Measurements from ENCODE around the gene BATF. TPM values are rescaled to one million over a fixed set of nuclear protein-coding genes. Genes with fewer than 3 reads are reported as not detected.

The BATF gene
- total and polyA plus RNA-seq, 2 of the 8 experiments (the other 6 are each of a cell fraction or from before 2014, with no cell fraction given), result not detected

DNA sequence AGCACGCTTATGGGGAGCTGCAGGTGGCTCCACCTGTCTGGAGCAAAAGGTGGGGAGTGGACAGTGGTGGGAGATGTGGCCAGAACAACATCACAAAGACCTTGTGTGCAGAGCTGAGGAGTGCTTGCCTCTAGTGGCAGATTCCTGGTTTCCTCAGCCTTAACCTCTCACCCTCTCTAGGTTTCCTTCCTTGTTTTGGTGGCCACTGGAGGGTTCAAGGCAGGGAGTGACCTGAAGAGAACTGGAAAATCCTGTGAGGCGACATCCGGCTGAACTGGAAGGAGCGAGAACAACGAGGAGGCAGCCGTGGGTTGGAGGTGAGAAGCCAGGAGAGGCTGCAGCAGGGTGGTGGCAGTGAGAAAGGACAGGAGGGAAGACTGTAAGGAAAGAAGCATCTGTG lies 49.8 kb downstream of the BATF start:
- Histone ChIP-seq H3K4me3 (ENCODE audit: extremely low read depth in 1 of 4, insufficient read depth in 2 of 4, low read depth in 3 of 4, low read length in 4 of 4) (no peak overlapping the region), H2BK5ac (ENCODE audit: low read depth, low read length) (no peak overlapping the region), H4K20me1 (replicated peaks in 1 of 2; ENCODE audit: control insufficient read depth in 1 of 2, insufficient read depth in 2 of 2, low read length in 2 of 2) (no peaks in the 10 kb centered on the region), H3K18ac (ENCODE audit: extremely low read depth, low read length) (no peak overlapping the region), H3K4ac (replicated peaks; ENCODE audit: insufficient read length, low read depth, low read length) (no peak overlapping the region), H3K14ac (ENCODE audit: insufficient read length) (no peak overlapping the region), H2AK5ac (ENCODE audit: low read depth, low read length) (no peak overlapping the region), H2BK12ac (ENCODE audit: low read depth, low read length) (no peak overlapping the region), H4K91ac (replicated peaks; ENCODE audit: insufficient read length, low read length) (no peak overlapping the region), H3K27ac (ENCODE audit: low read depth, low read length) (no peak overlapping the region), H2BK20ac (ENCODE audit: low read length) (no peak overlapping the region), H3K27me3 (replicated peaks in 1 of 4; ENCODE audit: control insufficient read depth in 3 of 4, extremely low read depth in 1 of 4, insufficient read depth in 3 of 4, low read length in 3 of 4) (peaks cover 0 to 2% (median 0%) of the 10 kb centered on the region in 4 experiments; a peak in 1 of 7 replicates), H2AFZ (ENCODE audit: low read length) (peak overlapping the region; percentile 59; the same call in 1 of the 2 replicates), H3K23ac (ENCODE audit: insufficient read length) (no peak overlapping the region), H3K4me2 (ENCODE audit: insufficient read depth in 1 of 2, low read depth in 2 of 2, low read length in 2 of 2) (no peak overlapping the region), H3K9ac (replicated peaks in 1 of 4; ENCODE audit: extremely low read depth in 1 of 4, low read depth in 3 of 4, low read length in 3 of 4) (no peak overlapping the region), H3K56ac (replicated peaks; ENCODE audit: insufficient read length, low read depth, low read length) (no peak overlapping the region), H4K8ac (ENCODE audit: extremely low read depth, insufficient read depth, low read length) (no peak overlapping the region), H3K36me3 (ENCODE audit: control insufficient read depth in 2 of 4, insufficient read depth in 4 of 4, low read length in 3 of 4) (no peaks in the 10 kb centered on the region), H3K79me1 (ENCODE audit: low read depth, low read length) (no peaks in the 10 kb centered on the region), H3K23me2 (ENCODE audit: low read depth, low read length) (peaks cover 3% of the 10 kb centered on the region; the same call in 1 of the 2 replicates), H3K79me2 (ENCODE audit: control insufficient read depth in 1 of 2, insufficient read depth in 2 of 2, low read length in 2 of 2) (no peaks in the 10 kb centered on the region), H2BK120ac (replicated peaks; ENCODE audit: low read depth, low read length) (no peak overlapping the region), H3K9me3 (ENCODE audit: insufficient read depth in 2 of 2, low read depth in 1 of 2, low read length in 1 of 2) (no peaks in the 10 kb centered on the region), H4K5ac (ENCODE audit: insufficient read length, low read depth, low read length) (no peak overlapping the region), H3K4me1 (replicated peaks in 1 of 4; ENCODE audit: control insufficient read depth in 3 of 4, insufficient read depth in 4 of 4, low read length in 3 of 4) (0 out of 7 replicates have a peak, but pooled peaks cover 0 to 5% (median 0%) of the 10 kb centered on the region in 4 experiments), H2BK15ac (ENCODE audit: low read length) (no peak overlapping the region)
- POLR2A ChIA-PET (ENCODE audit: partially characterized antibody), result interaction anchor here (0.6 kb wide), 1 partner anchor 84 kb away, joined by 4 read pairs; no protein-coding TSS in a partner anchor
- 90% methylated on average over 6 of the region's 6 CpGs; no CpG with 5 or more reads in 1 of the 2 experiments for WGBS, 2 experiments (ENCODE audit: extremely low coverage in 1 of 2, insufficient coverage in 1 of 2, insufficient read length in 1 of 2, insufficient replicate concordance in 2 of 2, low coverage in 1 of 2, low lambda C conversion rate in 2 of 2, missing lambda C conversion rate in 1 of 2)
- FAIRE-seq, result no peak
- TF ChIP-seq RAD21 (IDR thresholded peaks at IDR 0.05 in 1 of 2, conservative IDR thresholded peaks at IDR 0.05 in 1 of 2; ENCODE audit: low read depth in 2 of 2, low read length in 2 of 2) (no peak), GTF2F1 (IDR thresholded peaks at IDR 0.05; ENCODE audit: borderline replicate concordance, low read depth, low read length) (no peak)
- CTCF ChIA-PET (ENCODE audit: partially characterized antibody), result interaction anchor here (0.9 to 19.5 kb wide), 6 partner anchors 9 to 264 kb away, joined by 3 to 348 read pairs (median 4); partner anchors contain the start of genes ERG28 and TTLL5
- no peak for DNase-seq (ENCODE audit: low read depth in 1 of 2, low spot score in 2 of 2)

Data from H1 (cell line).